SH-SY5Y (cell line): Measurements from ENCODE around the gene NASP.

Experiments used
- GATA2 ChIP-seq: IDR thresholded peaks from 2 replicates; pipeline ENCODE4 v1.6.1; 2011; ENCODE audit warnings: mild to moderate bottlenecking, low read depth, low read length
- GATA3 ChIP-seq: IDR thresholded peaks from 2 replicates; pipeline ENCODE4 v1.6.1; 2011; ENCODE audit warnings: low read depth, mild to moderate bottlenecking, low read length, moderate library complexity

- TF ChIP-seq GATA3, result no peak
- TF ChIP-seq GATA2, result no peak
Observed at GRCh38 chr1:45550401-45551351, 33.2 kb upstream of the NASP start, which contains the start of gene AKR1A1.
